ELR (cell line): ENCODE results near the gene MARCHF5.
A peak's percentile ranks its signal among the peaks of the same experiment; 100 is the strongest.
"Not testable (repeated sequence)": the region's sequence is repeated elsewhere in the genome, so short reads cannot be mapped to it uniquely, and the experiment has no call there.

Experiments
- DNase-seq: peaks from one replicate; pipeline ENCODE4 v3.0.0-alpha.2; 2015; ENCODE audit warnings: low read depth

MARCHF5 gene

GRCh38 chr10:92305133-92306072, 14.4 kb downstream of the MARCHF5 start:
- no peak for DNase-seq

- DNase-seq: no peak
Observed at GRCh38 chr10:92309272-92309671, 18.3 kb downstream of the MARCHF5 start.

DNA sequence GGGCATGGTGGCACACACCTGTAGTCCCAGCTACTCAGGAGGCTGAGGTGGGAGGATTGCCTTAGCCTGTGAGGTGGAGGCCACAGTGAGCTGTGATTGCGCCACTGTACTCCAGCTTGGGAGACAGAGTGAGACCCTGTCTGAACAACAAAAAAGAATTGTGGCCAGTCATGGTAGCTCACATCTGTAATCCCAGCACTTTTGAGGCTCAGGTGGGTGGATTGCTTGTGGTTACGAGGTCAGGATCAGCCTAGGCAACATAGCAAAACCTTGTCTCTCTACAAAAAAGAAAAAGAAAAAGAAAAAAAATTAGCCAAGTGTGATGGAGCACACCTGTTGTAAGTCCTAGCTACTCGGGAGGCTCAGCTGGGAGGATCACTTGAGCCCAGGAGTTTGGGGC, 22.8 kb downstream of the MARCHF5 start:
- no peak for DNase-seq

GRCh38 chr10:92316610-92317009, 25.6 kb downstream of the MARCHF5 start:
- no peak for DNase-seq

- no peak for DNase-seq
Observed at GRCh38 chr10:92323079-92323478, 32.1 kb downstream of the MARCHF5 start.

DNA sequence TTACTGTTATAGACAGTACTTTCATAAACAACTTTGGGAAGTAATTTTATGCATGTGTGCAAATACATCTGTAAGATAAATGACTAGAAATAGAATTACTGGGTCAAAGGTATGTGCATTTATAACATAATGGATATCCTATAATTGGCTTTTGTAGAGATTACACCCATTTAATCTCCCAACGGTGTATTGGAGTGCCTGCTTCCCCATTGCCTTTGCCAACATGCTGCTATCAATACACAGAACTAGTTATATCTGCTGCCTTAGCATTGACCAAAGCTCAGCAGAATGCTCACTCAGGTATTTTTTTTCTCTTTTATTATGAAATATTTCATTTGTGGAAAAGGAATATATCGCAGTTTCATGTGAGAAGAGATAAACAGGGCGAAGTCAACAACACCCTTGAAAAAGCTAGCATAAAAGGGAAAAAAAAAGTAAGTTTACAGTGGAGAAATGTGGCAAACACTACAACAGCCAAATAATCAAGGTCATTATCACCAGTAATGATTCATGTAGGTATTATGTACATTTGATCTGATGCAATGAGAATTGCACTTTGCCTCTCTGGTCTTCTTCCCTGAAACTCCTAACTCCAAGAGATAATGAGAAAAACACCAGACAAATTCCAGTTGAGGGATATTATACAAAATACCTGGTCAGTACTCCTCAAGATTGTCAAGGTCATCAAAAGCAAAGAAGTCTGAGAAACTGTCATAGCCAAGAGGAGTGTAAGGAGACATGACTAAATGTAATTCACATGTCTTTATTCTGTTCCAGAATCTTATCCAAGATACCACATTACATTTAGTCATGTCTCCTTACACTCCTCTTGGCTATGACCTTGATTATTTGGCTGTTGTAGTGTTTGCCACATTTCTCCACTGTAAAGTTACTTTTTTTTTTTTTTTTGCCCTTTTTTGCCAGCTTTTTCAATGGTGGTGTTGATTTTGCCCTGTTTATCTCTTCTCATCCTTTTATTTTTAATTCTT, 36.8 kb downstream of the MARCHF5 start:
- no peak for DNase-seq

DNA sequence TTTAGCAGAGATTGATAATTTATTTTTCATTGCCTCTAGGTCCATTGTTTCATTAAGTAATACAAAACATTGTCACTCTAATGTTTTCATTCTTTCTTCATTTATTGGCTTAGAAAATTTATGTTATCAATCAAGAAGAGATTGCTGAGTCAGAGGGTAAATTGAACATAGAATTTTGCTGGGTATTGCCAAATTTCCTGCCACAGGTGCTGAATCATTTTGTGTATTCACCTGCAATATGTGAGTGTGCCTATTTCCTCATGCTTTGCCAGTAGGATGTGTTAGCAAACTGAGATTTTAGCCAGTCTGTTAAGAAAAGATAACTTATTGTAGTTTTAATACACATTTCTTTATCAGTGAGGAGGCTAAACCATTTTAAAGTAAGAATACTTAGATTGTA, 38.0 kb downstream of the MARCHF5 start:
- DNase-seq: no peak

GRCh38 chr10:92329927-92330326, 39.0 kb downstream of the MARCHF5 start:
- peak; percentile 21 for DNase-seq

- peak; percentile 66 for DNase-seq
Observed at GRCh38 chr10:92342796-92343195, 51.8 kb downstream of the MARCHF5 start.

DNA sequence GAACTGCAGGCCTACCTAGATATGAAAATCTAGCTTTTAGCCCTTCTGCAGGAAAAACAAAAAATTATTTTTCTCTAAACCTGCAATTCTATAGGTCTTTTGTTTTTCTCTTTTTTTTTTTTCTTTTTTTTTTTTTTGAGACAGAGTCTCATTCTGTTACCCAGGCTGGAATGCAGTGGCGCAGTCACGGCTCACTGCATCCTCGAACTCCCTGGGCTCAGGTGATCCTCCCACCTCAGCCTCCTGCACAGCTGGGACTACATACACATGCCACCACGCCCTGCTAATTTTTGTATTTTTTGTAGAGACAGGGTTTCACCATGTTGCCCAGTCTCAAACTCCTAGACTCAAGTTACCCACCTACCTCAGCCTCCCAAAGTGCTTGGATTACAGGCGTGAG, 54.6 kb downstream of the MARCHF5 start:
- DNase-seq: not testable (repeated sequence)

DNA sequence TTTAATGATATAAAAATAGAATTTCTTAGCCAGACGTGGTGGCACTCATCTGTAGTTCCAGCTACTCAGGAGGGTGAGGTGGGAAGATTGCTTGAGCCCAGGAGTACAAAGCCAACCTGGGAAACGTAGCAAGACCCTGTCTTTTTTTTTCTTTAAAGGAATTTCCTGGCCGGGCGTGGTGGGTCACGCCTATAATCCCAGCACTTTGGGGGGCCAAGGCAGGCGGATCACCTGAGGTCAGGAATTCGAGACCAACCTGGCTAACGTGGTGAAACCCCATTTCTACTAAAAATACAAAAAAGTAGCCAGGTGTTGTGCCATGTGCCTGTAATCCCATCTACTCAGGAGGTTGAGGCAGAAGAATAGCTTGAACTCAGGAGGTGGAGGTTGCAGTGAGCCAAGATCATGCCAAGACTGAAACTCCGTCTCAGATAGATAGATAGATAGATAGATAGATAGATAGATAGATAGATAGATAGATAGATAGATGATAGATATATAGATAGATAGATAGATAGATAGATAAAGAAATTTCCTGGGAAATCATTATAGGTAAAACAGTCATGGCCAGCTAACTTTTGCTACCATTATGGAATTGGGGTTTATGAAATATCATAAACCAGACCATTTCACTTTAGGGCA, 56.2 kb downstream of the MARCHF5 start:
- not testable (repeated sequence) for DNase-seq

GRCh38 chr10:92350411-92350810, 59.4 kb downstream of the MARCHF5 start:
- DNase-seq: peak; percentile 55

GRCh38 chr10:92354587-92354986, 63.6 kb downstream of the MARCHF5 start:
- DNase-seq: no peak

DNA sequence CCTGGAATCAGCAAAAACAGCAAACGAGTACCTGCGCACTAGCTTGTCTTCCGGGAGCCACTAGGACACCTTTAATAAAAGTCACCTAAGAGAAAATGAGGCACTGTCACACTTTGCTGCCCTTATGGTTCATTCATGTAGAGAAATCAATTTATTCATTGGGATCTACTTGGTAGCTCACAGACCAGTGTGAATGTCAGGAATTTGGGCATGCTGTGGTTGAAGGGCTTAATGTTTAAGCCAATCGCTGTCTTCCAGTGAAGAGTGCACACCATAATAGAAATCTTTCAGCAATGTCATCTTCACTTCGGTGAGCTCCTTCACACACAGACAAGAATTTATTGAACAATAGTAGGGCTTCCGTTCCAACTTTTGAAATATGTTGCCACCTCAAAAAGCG, 65.1 kb downstream of the MARCHF5 start:
- no peak for DNase-seq

DNA sequence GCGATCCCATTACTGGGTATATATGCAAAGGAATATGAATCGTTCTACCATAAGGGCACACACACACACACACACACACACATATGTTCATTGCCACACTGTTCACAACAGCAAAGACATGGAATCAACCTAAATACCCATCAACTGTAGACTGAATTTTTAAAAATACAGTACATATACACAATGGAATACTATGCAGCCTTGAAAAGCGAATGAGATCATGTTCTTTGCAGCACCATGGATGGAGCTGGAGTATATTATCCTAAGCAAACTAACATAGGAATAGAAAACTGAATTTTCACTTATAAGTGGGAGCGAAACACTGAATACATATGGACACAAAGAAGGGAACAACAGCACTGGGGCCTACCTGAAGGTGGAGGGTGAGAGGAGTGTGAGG, 72.5 kb downstream of the MARCHF5 start:
- no peak for DNase-seq

DNA sequence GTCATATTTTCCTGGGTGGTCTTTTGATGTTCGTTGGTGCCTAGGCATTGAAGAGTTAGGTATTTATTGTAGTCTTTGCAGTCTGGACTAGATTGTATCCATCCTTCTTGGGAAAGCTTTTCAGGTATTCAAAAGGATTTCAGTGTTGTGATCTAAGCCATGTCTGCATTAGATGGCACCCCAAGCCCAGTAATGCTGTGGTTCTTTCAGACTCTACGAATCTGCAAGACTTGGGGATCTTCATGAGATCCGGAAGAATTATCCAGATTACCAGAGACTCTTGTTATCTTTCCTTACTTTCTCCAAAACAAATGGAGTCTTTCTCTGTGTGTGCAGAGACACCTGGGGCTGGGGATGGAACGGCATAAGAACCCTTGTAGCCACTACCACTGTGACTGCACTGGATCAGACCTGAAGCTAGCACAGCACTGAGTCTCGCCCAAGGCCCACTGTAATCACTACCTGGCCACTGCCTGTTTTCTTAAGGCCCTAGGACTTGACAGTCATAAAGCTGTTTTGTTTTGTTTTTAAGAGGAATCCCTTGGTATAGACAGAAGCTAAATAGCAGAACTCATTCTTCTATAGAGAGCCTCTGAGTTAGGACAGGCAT, 75.5 kb downstream of the MARCHF5 start:
- DNase-seq: no peak

GRCh38 chr10:92377962-92378361, 87.0 kb downstream of the MARCHF5 start:
- DNase-seq: no peak

DNA sequence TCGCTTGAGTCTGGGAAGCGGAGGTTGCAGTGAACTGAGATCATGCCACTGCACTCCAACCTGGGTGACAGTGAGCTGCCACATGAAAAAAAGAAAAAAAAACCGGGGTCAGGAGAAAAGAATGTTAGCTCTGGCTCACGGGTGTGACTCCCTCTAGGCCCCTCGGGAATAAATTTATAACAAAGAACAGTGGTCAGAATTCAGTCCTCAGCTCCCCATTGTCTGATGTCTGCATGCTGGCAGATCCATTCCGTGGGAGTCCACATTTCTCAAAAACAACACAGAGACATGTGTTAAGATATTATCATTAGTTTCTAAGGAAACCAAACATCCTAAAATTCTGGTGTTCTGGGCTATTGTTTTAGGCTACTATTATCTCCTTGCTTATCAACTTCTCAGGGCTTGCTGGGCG, 90.6 kb downstream of the MARCHF5 start:
- DNase-seq: no peak

GRCh38 chr10:92382631-92383030, 91.7 kb downstream of the MARCHF5 start:
- no peak for DNase-seq

GRCh38 chr10:92384741-92385140, 93.8 kb downstream of the MARCHF5 start:
- no peak for DNase-seq

GRCh38 chr10:92385831-92386230, 94.9 kb downstream of the MARCHF5 start:
- no peak for DNase-seq
